ENCODE data around the gene GATA6.
"Not testable (repeated sequence)": the region's sequence is repeated elsewhere in the genome, so short reads cannot be mapped to it uniquely, and the experiment has no call there.

GATA6 gene

DNA sequence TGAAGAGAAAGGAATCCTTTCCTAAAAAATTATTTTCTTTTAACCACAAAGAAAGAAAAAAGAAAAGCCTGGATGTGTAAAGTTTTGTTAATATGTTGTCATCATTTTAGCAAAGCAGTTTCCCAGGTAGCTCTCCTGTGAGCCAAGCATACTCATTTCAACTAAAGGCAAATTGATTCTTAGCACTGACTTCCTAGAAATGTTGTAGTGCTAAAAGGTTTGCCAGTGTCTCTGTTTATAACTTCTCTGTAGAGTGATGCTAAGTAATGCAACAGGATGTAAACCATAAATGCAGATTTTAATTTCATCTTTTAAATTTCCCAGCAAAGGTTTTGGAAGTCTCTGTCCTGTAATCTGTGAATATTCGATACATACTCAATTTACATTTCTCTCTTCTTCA lies 10.2 kb downstream of the GATA6 start:
- TF ChIP-seq, protein P1, sequence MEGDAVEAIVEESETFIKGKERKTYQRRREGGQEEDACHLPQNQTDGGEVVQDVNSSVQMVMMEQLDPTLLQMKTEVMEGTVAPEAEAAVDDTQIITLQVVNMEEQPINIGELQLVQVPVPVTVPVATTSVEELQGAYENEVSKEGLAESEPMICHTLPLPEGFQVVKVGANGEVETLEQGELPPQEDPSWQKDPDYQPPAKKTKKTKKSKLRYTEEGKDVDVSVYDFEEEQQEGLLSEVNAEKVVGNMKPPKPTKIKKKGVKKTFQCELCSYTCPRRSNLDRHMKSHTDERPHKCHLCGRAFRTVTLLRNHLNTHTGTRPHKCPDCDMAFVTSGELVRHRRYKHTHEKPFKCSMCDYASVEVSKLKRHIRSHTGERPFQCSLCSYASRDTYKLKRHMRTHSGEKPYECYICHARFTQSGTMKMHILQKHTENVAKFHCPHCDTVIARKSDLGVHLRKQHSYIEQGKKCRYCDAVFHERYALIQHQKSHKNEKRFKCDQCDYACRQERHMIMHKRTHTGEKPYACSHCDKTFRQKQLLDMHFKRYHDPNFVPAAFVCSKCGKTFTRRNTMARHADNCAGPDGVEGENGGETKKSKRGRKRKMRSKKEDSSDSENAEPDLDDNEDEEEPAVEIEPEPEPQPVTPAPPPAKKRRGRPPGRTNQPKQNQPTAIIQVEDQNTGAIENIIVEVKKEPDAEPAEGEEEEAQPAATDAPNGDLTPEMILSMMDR (IDR thresholded peaks at IDR 0.05; ENCODE audit: extremely low read depth, insufficient read depth, missing control alignments), result no peak
- in situ Hi-C loops (cut with MboI; ENCODE audit: low pct_unique_long_range_greater_than_20kb, low sequenced_read_pairs, unreplicated experiment), result no loop called here
- no peak for DNase-seq (ENCODE audit: low spot score)

DNA sequence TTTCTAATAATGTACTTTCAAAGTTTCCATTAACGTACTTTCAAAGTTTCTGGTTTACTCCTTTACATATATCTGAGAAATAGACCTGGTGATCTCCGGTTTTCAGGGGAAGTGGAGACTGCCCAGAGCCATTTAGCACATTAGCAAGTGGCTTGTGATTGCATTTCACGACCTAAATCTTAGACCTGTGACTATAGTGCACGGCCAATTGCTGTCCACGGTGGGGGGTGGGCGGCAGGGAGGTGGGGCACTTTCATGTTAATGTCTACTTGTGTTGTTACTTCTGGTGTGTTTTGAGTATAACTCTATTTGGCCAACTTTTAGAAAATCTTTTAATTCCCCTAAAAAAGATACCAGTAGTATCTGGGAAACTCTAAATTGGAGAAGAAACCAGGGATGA lies 11.3 kb downstream of the GATA6 start:
- in situ Hi-C loops (cut with MboI; ENCODE audit: low pct_unique_long_range_greater_than_20kb, low sequenced_read_pairs, unreplicated experiment), result no loop called here
- DNase-seq (ENCODE audit: low spot score), result no peak
- TF ChIP-seq, protein P1 (IDR thresholded peaks at IDR 0.05; ENCODE audit: extremely low read depth, insufficient read depth, missing control alignments), result no peak

DNA sequence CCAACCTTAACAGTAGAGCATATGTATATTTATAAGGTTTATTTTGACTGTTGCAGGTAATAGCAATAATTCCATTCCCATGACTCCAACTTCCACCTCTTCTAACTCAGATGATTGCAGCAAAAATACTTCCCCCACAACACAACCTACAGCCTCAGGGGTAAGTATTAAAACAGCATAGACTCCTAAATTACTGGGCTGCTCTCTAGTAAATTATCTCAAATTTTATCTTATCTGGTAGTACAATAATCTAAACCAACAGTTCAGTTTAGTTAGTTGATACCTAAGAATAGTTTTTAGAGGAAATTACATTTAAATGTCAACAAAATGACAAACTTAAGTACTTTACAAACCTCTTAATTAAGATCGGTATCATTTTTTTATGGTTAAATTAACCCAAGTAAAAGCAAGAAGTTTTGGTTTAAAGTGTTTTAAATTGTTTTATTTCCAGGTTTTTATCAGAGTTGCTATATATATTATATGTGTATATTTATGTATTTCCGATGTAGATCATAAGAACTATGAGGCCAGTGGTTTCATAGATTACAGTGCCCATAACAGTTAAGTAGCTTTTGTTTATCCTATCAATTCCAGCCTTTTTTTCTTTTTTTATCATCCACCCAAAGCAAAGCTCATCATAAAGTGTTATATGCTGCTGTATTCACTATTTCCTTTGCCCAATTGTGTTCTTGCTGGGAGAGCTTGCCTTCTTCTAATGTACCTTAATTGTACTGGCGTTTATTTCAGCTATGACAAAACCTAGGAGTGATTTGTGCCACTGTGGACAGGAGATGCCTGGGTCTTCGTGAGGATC lies 13.7 kb downstream of the GATA6 start:
- TF ChIP-seq, protein P1 (IDR thresholded peaks at IDR 0.05; ENCODE audit: extremely low read depth, insufficient read depth, missing control alignments), result no peak
- DNase-seq (ENCODE audit: low spot score), result no peak

DNA sequence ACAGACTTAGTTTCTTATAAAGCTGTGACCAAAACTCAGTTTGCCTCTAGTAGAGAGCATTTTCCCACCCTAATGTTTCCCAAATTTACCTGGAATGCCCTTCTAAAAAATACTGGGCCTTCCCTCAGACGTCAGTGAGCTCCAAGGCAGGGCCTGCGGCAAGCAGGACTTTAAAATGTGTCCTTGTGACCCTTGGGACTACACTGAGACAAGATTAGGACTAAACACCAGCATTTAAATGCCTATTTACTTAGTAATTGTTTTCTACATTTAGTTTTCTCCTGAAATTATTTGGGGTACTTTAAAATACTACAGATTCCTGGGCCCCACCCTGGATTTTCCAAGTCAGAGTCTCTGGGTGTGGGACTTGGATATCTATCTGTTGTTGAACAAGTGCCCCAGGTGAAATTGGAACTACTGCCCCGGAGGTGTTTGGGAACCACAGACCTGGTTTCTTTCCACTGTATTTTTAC lies 14.3 kb downstream of the GATA6 start:
- TF ChIP-seq, protein P1 (IDR thresholded peaks at IDR 0.05; ENCODE audit: extremely low read depth, insufficient read depth, missing control alignments), result no peak

More for the DNA sequence above, 13.7 kb downstream of the GATA6 start:
- in situ Hi-C loops (cut with MboI; ENCODE audit: low pct_unique_long_range_greater_than_20kb, low sequenced_read_pairs, unreplicated experiment), result no loop called here

DNA sequence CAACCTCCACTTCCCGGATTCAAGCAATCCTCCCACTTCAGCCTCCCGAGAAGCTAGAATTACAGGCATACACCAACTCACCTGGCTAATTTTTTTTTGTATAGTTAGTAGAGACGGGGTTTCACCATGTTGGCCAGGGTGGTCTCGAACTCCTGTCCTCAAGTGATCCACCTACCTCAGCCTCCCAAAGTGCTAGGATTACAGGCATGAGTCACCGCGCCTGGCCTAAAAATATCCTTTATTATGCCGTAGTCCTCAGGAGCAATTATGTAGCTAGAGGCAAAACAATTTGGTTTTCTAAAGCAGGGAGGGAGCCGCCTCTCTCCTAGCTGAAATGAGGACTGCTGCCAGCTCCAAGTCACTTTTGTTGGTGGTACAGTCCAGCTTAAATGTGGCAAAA lies 15.2 kb downstream of the GATA6 start:
- in situ Hi-C loops (cut with MboI; ENCODE audit: low pct_unique_long_range_greater_than_20kb, low sequenced_read_pairs, unreplicated experiment); DNase-seq (ENCODE audit: low spot score): not testable (repeated sequence)

More for the DNA sequence above, 14.3 kb downstream of the GATA6 start:
- no peak for DNase-seq (ENCODE audit: low spot score)
- in situ Hi-C loops (cut with MboI; ENCODE audit: low pct_unique_long_range_greater_than_20kb, low sequenced_read_pairs, unreplicated experiment), result no loop called here

DNA sequence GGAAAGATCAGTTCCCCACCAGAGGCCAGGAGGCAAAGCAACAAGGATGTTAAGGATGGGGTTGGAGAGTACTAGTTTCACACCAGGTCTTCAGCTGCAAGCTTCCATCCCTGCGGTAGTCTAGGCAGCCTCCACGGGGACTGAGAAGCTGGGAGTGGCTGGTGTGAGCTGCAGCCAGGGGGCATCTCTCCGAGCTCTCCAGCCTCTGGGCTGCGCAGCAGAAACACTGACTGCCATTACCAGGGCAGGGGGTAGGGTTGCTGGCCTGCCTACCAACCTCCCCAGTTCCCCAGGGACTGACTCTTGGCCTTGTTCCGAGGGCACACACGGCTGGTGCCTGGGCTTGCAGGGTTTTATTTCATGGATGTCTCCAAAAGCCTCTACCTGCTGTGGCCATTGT lies 15.9 kb downstream of the GATA6 start:
- no peak for DNase-seq (ENCODE audit: low spot score)
- TF ChIP-seq, protein P1 (IDR thresholded peaks at IDR 0.05; ENCODE audit: extremely low read depth, insufficient read depth, missing control alignments), result no peak
- in situ Hi-C loops (cut with MboI; ENCODE audit: low pct_unique_long_range_greater_than_20kb, low sequenced_read_pairs, unreplicated experiment), result no loop called here

DNA sequence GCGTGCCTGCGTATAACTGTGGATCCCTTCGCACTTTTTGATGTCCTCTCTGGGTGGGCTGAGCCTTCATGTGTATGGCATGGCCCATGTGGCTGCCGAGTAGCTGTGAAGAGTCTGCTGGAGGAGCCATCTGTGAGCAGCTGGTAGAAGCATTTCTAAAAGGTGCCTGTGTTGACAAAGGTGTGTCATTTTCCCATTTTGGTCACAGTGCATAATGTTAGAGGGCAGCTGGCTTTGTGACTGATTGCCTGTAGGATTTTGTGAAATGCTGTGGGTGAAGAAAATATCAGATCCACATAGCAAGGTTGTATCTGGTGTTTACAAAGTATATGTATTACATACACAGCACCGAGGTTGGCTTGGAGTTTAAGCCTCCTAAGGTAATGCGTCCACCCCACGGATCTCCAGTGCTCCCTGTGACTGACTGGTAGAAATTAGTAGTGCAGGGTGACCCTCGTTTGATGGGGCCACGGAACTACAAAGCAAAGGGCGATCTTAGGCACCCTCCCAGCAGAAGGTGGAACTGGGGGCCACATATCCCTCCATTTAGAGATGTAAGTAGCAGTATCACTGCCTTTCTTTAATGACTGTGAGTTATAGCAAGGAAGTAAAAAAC lies 16.5 kb downstream of the GATA6 start:
- in situ Hi-C loops (cut with MboI; ENCODE audit: low pct_unique_long_range_greater_than_20kb, low sequenced_read_pairs, unreplicated experiment), result no loop called here
- DNase-seq (ENCODE audit: low spot score), result no peak
- TF ChIP-seq, protein P1 (IDR thresholded peaks at IDR 0.05; ENCODE audit: extremely low read depth, insufficient read depth, missing control alignments), result no peak

All from GM13977 (cell line).